ENCODE results near the gene ACE.

GRCh38 chr17:63481488-63481870, 4.6 kb downstream of the ACE start:
- TF ChIP-seq, protein P1, sequence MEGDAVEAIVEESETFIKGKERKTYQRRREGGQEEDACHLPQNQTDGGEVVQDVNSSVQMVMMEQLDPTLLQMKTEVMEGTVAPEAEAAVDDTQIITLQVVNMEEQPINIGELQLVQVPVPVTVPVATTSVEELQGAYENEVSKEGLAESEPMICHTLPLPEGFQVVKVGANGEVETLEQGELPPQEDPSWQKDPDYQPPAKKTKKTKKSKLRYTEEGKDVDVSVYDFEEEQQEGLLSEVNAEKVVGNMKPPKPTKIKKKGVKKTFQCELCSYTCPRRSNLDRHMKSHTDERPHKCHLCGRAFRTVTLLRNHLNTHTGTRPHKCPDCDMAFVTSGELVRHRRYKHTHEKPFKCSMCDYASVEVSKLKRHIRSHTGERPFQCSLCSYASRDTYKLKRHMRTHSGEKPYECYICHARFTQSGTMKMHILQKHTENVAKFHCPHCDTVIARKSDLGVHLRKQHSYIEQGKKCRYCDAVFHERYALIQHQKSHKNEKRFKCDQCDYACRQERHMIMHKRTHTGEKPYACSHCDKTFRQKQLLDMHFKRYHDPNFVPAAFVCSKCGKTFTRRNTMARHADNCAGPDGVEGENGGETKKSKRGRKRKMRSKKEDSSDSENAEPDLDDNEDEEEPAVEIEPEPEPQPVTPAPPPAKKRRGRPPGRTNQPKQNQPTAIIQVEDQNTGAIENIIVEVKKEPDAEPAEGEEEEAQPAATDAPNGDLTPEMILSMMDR (IDR thresholded peaks at IDR 0.05) = no peak
- TF ChIP-seq POLR2A (IDR thresholded peaks at IDR 0.05) = no peak
- TF ChIP-seq EP300 (IDR thresholded peaks at IDR 0.05) = no peak

Measured in gastroesophageal sphincter (tissue), 3 donors.